ENCODE data around the gene KIF12. TPM values are rescaled to one million over a fixed set of nuclear protein-coding genes. Genes with fewer than 3 reads are reported as not detected.

Gene KIF12
- total and polyA plus RNA-seq, 2 of the 13 experiments (the other 11 are each of a cell fraction or from before 2014, with no cell fraction given): 1.8 to 12.5 TPM

GRCh38 chr9:114077162-114077837, 21.8 kb downstream of the KIF12 start (continued):
- TF ChIP-seq PATZ1 (CRISPR knock-in tag; IDR thresholded peaks at IDR 0.05): no peak
- TF ChIP-seq FOXM1 (CRISPR knock-in tag; IDR thresholded peaks at IDR 0.05): no peak
- 0 out of 2 replicates have a peak, but pooled peaks have one; percentile 3 for TF ChIP-seq ZSCAN29 (CRISPR knock-in tag; conservative IDR thresholded peaks at IDR 0.05)
- TF ChIP-seq ZNF564 (CRISPR knock-in tag; IDR thresholded peaks at IDR 0.05): 0 out of 2 replicates have a peak, but pooled peaks have one; percentile 4
- TF ChIP-seq ZBTB33 (CRISPR knock-in tag; IDR thresholded peaks at IDR 0.05): no peak
- no peak for TF ChIP-seq SCMH1 (CRISPR knock-in tag; IDR thresholded peaks at IDR 0.05; ENCODE audit: borderline replicate concordance)
- 0 out of 2 replicates have a peak, but pooled peaks have one; percentile 15 for TF ChIP-seq FUBP1 (CRISPR knock-in tag; IDR thresholded peaks at IDR 0.05; ENCODE audit: borderline replicate concordance)
- TF ChIP-seq ZFY (CRISPR knock-in tag; IDR thresholded peaks at IDR 0.05): peak; percentile 30
- no peak for TF ChIP-seq NR2F2 (IDR thresholded peaks at IDR 0.05; ENCODE audit: borderline replicate concordance, low read depth)
- peak; percentile 21; the same call in 1 of the 2 replicates for TF ChIP-seq ZNF225 (CRISPR knock-in tag; IDR thresholded peaks at IDR 0.05)
- no peak for TF ChIP-seq ATF7 (IDR thresholded peaks at IDR 0.05)
- TF ChIP-seq ATF7 (CRISPR knock-in tag; IDR thresholded peaks at IDR 0.05): no peak
- TF ChIP-seq ZEB1 (IDR thresholded peaks at IDR 0.05; ENCODE audit: insufficient replicate concordance, low read depth): no peak
- no peak for TF ChIP-seq ZBTB7B (CRISPR knock-in tag; IDR thresholded peaks at IDR 0.05)
- TF ChIP-seq KDM4B (CRISPR knock-in tag; IDR thresholded peaks at IDR 0.05): no peak
- TF ChIP-seq ZNF616 (CRISPR knock-in tag; IDR thresholded peaks at IDR 0.05; ENCODE audit: low read depth): no peak
- TF ChIP-seq FOXP1 (IDR thresholded peaks at IDR 0.05): no peak
- TF ChIP-seq FOXP1 (CRISPR knock-in tag; IDR thresholded peaks at IDR 0.05): no peak
- no peak for TF ChIP-seq ISL2 (CRISPR knock-in tag; IDR thresholded peaks at IDR 0.05)
- TF ChIP-seq ZNF850 (CRISPR knock-in tag; conservative IDR thresholded peaks at IDR 0.05): no peak
- TF ChIP-seq ZNF703 (CRISPR knock-in tag; IDR thresholded peaks at IDR 0.05; ENCODE audit: borderline replicate concordance): no peak
- TF ChIP-seq ZNF33B (CRISPR knock-in tag; IDR thresholded peaks at IDR 0.05): no peak
- 0 out of 2 replicates have a peak, but pooled peaks have one; percentile 20 for TF ChIP-seq ZNF362 (CRISPR knock-in tag; IDR thresholded peaks at IDR 0.05; ENCODE audit: borderline replicate concordance)
- no peak for TF ChIP-seq XBP1 (CRISPR knock-in tag; IDR thresholded peaks at IDR 0.05)
- no peak for TF ChIP-seq KLF13 (CRISPR knock-in tag; IDR thresholded peaks at IDR 0.05)
- no peak for TF ChIP-seq ZBTB20 (CRISPR knock-in tag; IDR thresholded peaks at IDR 0.05; ENCODE audit: borderline replicate concordance, low read depth)
